Mammary epithelial cell (primary cell): ENCODE results near the gene NTF3.

Source experiments
- CTCF ChIP-seq, 2 donors: IDR thresholded peaks in 1 of 2; conservative IDR thresholded peaks in 1 of 2; 2 replicates each; pipeline ENCODE4 v1.5.1; 2011 to 2012; ENCODE audit warnings: inconsistent platforms in 2 of 2, low read length in 2 of 2, mild to moderate bottlenecking in 2 of 2, control low read depth in 1 of 2, low read depth in 1 of 2; ENCODE audit not compliant: insufficient read depth in 1 of 2; ENCODE audit errors: extremely low read depth in 1 of 2
- EZH2 ChIP-seq: IDR thresholded peaks from 2 replicates; pipeline ENCODE4 v1.6.1; 2012; ENCODE audit warnings: low read length, inconsistent platforms, borderline replicate concordance

DNA sequence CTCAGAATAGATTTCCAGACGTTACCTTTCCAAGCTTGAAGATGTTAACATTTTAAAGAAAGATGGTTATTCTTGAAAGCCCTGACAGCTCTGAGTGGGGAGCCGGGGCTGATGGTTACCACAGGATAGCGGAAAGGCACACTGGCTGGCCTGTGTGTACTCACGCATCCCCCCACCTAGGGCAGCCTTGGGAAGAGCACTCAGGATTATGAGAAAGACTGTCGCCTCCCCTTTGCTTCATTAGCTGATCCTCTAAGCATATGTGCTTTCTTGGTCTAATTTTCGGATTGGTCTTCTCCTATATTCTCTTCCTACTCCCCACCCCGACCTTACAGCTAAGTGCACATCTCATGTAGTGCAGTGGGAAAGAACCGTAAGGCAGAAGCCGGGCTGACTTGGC, 20.7 kb downstream of the NTF3 start:
- no peak for TF ChIP-seq CTCF (conservative IDR thresholded peaks at IDR 0.05 in 1 of 2, IDR thresholded peaks at IDR 0.05 in 1 of 2; ENCODE audit: extremely low read depth in 1 of 2, insufficient read depth in 1 of 2, low read depth in 1 of 2, low read length in 2 of 2)
- TF ChIP-seq EZH2: no peak
